22Rv1 (cell line): ENCODE measurements around the gene MAD1L1.

Experiments used
- H3K27ac ChIP-seq: fragments of 450-650 bp; 2 replicates; pipeline ENCODE4 v1.5.1; 2017
- CTCF ChIP-seq: fragments of 450-650 bp; IDR thresholded peaks from 2 replicates; pipeline ENCODE4 v1.5.1; 2017; ENCODE audit warnings: mild to moderate bottlenecking
- ZFX ChIP-seq: fragments of 450-650 bp; IDR thresholded peaks from 2 replicates; pipeline ENCODE4 v1.6.1; 2017; ENCODE audit warnings: antibody characterized with exemption, borderline replicate concordance

The MAD1L1 gene

DNA sequence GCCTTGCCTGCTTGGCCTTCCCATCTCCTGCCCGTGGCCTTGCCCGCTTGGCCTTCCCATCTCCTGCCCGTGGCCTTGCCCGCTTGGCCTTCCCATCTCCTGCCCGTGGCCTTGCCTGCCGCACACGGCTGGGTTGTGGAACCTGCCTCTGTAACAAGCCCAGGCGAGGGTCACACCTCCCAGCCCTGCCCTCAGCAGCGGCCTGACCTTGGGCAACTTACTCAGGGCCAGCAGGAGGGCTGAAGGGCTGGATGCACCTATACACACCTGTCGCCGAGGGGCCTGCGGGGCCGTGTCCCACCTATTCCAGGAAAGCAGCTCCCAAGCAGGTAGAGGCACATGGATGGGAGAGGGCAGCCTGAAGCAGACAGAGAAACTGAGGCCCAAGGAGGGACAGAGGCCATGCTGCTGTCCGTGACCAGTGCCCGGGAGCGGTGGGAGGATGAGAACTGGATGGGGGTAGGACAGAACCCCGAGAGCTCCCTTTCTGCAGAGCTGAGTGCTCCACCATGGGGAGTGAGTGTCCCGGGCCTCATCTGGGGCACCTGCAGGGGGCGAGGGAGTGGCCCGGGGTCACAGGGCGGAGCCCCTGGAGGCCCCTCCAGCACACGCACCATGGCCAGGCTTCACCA, 285.0 kb downstream of the MAD1L1 start:
- TF ChIP-seq ZFX (no peak), CTCF (no peak)
- no peak overlapping the region for H3K27ac ChIP-seq

DNA sequence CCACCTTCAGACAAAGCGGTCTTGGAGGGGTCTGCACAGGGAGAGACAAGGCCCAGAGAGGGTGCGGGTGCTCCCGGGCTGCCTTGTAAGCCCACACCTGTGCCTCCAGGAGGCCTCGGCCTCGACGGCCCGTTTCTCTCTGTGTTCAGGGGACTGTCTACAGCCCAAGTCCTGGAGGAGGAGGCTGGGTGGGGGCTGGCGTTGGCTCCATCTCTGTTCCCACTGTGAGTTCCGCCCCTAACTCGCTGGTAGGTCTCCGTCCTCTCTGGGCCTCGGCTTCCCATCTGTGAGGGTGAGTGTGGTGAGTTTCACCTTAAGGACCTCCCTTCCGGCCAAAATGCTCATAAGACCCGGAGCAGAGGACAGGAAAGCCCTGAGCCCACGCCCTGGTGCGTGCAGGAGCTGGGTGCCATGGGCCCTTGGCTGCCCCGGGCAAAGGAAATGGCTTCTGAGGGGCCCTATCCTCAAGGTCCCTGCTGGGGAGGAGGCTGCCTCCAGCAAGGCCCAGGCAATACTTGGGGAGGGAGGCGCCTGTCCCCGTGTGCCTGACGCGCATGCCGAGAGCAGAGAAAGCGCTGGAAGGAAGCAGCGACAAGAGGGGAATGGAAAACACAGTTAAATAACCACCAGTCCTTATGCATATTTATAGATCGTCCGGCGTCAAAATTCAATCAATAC, 285.8 kb downstream of the MAD1L1 start:
- TF ChIP-seq CTCF (no peak), ZFX (no peak)
- H3K27ac ChIP-seq = no peak overlapping the region

- H3K27ac ChIP-seq = no peak overlapping the region
- TF ChIP-seq CTCF (no peak), ZFX (no peak)
These were observed 286.5 kb downstream of the MAD1L1 start for GRCh38 chr7:1946025-1946772.

DNA sequence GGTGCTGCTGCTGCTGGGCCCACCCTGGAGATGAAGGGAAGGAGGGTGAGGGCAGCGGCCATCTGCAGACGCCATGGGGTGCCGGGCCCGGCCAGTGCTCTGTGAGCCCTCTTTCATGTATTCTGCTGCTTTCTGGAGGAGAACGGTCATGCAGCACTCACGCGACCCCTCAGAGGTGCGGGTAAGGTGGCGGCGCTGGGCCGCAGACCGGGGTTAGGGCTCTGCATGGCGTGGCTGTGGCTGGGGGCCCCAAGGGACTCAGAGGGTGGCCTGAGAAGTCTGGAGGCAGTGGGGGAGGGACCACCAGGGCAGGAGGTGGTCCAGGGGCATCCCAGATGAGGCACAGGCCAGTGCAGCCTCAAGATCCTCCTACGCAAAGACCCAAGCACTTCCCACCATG, 287.2 kb downstream of the MAD1L1 start:
- TF ChIP-seq CTCF (no peak), ZFX (no peak)
- no peak overlapping the region for H3K27ac ChIP-seq

GRCh38 chr7:1944619-1945210, 288.0 kb downstream of the MAD1L1 start:
- TF ChIP-seq CTCF (no peak), ZFX (no peak)
- no peak overlapping the region for H3K27ac ChIP-seq

GRCh38 chr7:1943933-1944618, 288.7 kb downstream of the MAD1L1 start:
- H3K27ac ChIP-seq = no peak overlapping the region
- TF ChIP-seq ZFX = no peak
- no peak for TF ChIP-seq CTCF
